Stomach (tissue), 9 donors: Measurements from ENCODE around the gene RABL6. TPM values are rescaled to one million over a fixed set of nuclear protein-coding genes. Genes with fewer than 3 reads are reported as not detected.

Experiments used
- DNase-seq, 2 donors: peaks; one replicate each; pipeline versions ENCODE4 v3.0.0 to v3.0.0-alpha.2; 2013 to 2019
- H3K27ac ChIP-seq, 5 donors: fragments of 200-600 bp in 4 of 5; sonication (generic) in 4 of 5; one replicate each; pipeline ENCODE4 v1.5.1; 2013 to 2019; ENCODE audit warnings: mild to moderate bottlenecking in 1 of 5, moderate library complexity in 1 of 5
- H3K27me3 ChIP-seq, 3 donors: fragments of 200-600 bp; sonication (generic); one replicate each; pipeline ENCODE4 v1.5.1; 2017 to 2019; ENCODE audit warnings: mixed run types in 1 of 3
- H3K36me3 ChIP-seq, 4 donors: fragments of 200-600 bp; sonication (generic); 1 replicate in 3 of 4; 2 replicates in 1 of 4; pipeline ENCODE4 v1.5.1; 2016 to 2019
- H3K4me1 ChIP-seq, 4 donors: fragments of 200-600 bp; sonication (generic); one replicate each; pipeline ENCODE4 v1.5.1; 2016 to 2019
- H3K4me3 ChIP-seq, 4 donors: fragments of 200-600 bp; sonication (generic) in 3 of 4; one replicate each; pipeline ENCODE4 v1.5.1; 2016 to 2019; ENCODE audit warnings: mild to moderate bottlenecking in 1 of 4
- H3K9me3 ChIP-seq, 4 donors: fragments of 200-600 bp; sonication (generic); one replicate each; pipeline ENCODE4 v1.5.1; 2016 to 2019
- CTCF ChIP-seq, 7 experiments: fragments of 450-650 bp in 4 of 7; fragments of 200-600 bp in 3 of 7; sonication (generic) in 3 of 7; IDR thresholded peaks; one replicate each; pipeline ENCODE4 v1.5.1; 2016 to 2019; ENCODE audit warnings: antibody characterized with exemption in 7 of 7, control low read depth in 2 of 7, mild to moderate bottlenecking in 1 of 7
- EP300 ChIP-seq: sonication (generic); formaldehyde crosslinking; IDR thresholded peaks from one replicate; pipeline ENCODE4 v1.6.1; 2017; ENCODE audit warnings: antibody characterized with exemption
- POLR2A ChIP-seq, 4 donors: fragments of 450-650 bp; IDR thresholded peaks; one replicate each; pipeline ENCODE4 v1.6.1; 2016; ENCODE audit warnings: antibody characterized with exemption in 4 of 4, control low read depth in 2 of 4, mild to moderate bottlenecking in 1 of 4, moderate library complexity in 1 of 4
- POLR2AphosphoS5 ChIP-seq, 3 donors: sonication (generic); formaldehyde crosslinking; IDR thresholded peaks; one replicate each; pipeline ENCODE4 v1.6.1; 2016; ENCODE audit warnings: antibody characterized with exemption in 3 of 3
- WGBS, 5 donors: extraction: QIAGEN DNeasy Blood & Tissue Kit in 3 of 5; methylation state at CpG; one replicate each; pipeline versions ENCODE4 v1.1.5 to v1.1.7; 2013 to 2018; 5-methylcytosine and 5-hydroxymethylcytosine counted together
- intact Hi-C: fragments of 100-400 bp; cut with DNase I; formaldehyde crosslinking; loops from one replicate; pipeline ENCODE4 v1.15.1; 2023; ENCODE audit warnings: low total_unique reads
- polyA plus RNA-seq, 3 donors: library from polyadenylated mRNA; stranded (reverse); fragments of 200-250 nt; gene quantifications; one replicate each; pipeline ENCODE4 v1.2.3, GENCODE V29; 2013
- total RNA-seq, 5 donors: library from RNA; depleted of rRNA; stranded (reverse); fragments of >200 nt; gene quantifications; one replicate each; pipeline versions ENCODE4 v1.1.0 to v1.2.3, GENCODE V29; 2014 to 2016
- donor health status: healthy with polysubstance abuse.
- donor health status: Bipolar disorder and iron deficiency.
- donor health status: healthy.

RABL6 gene
- total and polyA plus RNA-seq, 8 donors: 47.4 to 615 (median 62.9) TPM

- Histone ChIP-seq H3K36me3 (peaks cover 0 to 17% (median 3%) of the 10 kb centered on the region in 4 donors), H3K9me3 (no peaks in the 10 kb centered on the region), H3K27me3 (peaks cover 3 to 40% (median 26%) of the 10 kb centered on the region in 3 donors), H3K27ac (no peak overlapping the region), H3K4me1 (peaks cover 37 to 51% (median 47%) of the 10 kb centered on the region in 4 donors), H3K4me3 (no peak overlapping the region)
- WGBS, 5 donors: 87 to 93% (median 91%) methylated on average over 22 of the region's 22 CpGs
- no peak for DNase-seq
- TF ChIP-seq POLR2A (IDR thresholded peaks at IDR 0.05) (no peak), POLR2AphosphoS5 (IDR thresholded peaks at IDR 0.05) (no peak), EP300 (no peak), CTCF (IDR thresholded peaks at IDR 0.05) (no peak)
- intact Hi-C loops: no loop called here
Measured at GRCh38 chr9:136803551-136804508, 3.9 kb upstream of the RABL6 start.

- WGBS, 5 donors: 86 to 96% (median 90%) methylated on average over 12 to 20 of the region's 20 CpGs
- Histone ChIP-seq H3K4me3 (no peak overlapping the region), H3K27me3 (peaks cover 2 to 31% (median 17%) of the 10 kb centered on the region in 3 donors), H3K9me3 (no peaks in the 10 kb centered on the region), H3K4me1 (peaks cover 37 to 52% (median 48%) of the 10 kb centered on the region in 4 donors), H3K27ac (no peak overlapping the region), H3K36me3 (peaks cover 0 to 17% (median 3%) of the 10 kb centered on the region in 4 donors)
- intact Hi-C loops: no loop called here
- no peak for DNase-seq
- TF ChIP-seq CTCF (IDR thresholded peaks at IDR 0.05): no peak
- no peak for TF ChIP-seq EP300
- no peak for TF ChIP-seq POLR2A (IDR thresholded peaks at IDR 0.05)
- TF ChIP-seq POLR2AphosphoS5 (IDR thresholded peaks at IDR 0.05): no peak
Measured at GRCh38 chr9:136804509-136805206, 3.1 kb upstream of the RABL6 start.

GRCh38 chr9:136805207-136805740, 2.5 kb upstream of the RABL6 start:
- intact Hi-C loops: no loop called here
- Histone ChIP-seq H3K27me3 (peaks cover 0 to 25% (median 11%) of the 10 kb centered on the region in 3 donors), H3K9me3 (no peaks in the 10 kb centered on the region), H3K4me3 (no peak overlapping the region), H3K36me3 (peaks cover 0 to 24% (median 3%) of the 10 kb centered on the region in 4 donors), H3K27ac (no peak overlapping the region), H3K4me1 (peaks cover 37 to 52% (median 48%) of the 10 kb centered on the region in 4 donors)
- TF ChIP-seq CTCF (IDR thresholded peaks at IDR 0.05) (no peak), POLR2AphosphoS5 (IDR thresholded peaks at IDR 0.05) (no peak), EP300 (no peak), POLR2A (IDR thresholded peaks at IDR 0.05) (no peak)
- 82 to 93% (median 91%) methylated on average over 9 to 12 of the region's 12 CpGs for WGBS, 5 donors
- no peak for DNase-seq

- H3K36me3 ChIP-seq: peaks cover 0 to 24% (median 7%) of the 10 kb centered on the region in 4 donors
- H3K4me3 ChIP-seq: no peak overlapping the region
- H3K27me3 ChIP-seq: peaks cover 0 to 17% (median 3%) of the 10 kb centered on the region in 3 donors
- H3K4me1 ChIP-seq: peaks cover 30 to 52% (median 46%) of the 10 kb centered on the region in 4 donors
- no peak for DNase-seq
- H3K9me3 ChIP-seq: no peaks in the 10 kb centered on the region
- intact Hi-C loops: no loop called here
- 89 to 99% (median 97%) methylated on average over 4 to 10 of the region's 10 CpGs for WGBS, 5 donors
- H3K27ac ChIP-seq: no peak overlapping the region
- TF ChIP-seq CTCF (IDR thresholded peaks at IDR 0.05) (no peak), POLR2AphosphoS5 (IDR thresholded peaks at IDR 0.05) (no peak), EP300 (no peak), POLR2A (IDR thresholded peaks at IDR 0.05) (no peak)
Measured at GRCh38 chr9:136806067-136806466, 1.7 kb upstream of the RABL6 start.
